Effector memory CD8-positive, alpha-beta T cell (primary cell): ENCODE results near the gene AK4.
"Not testable (repeated sequence)": the region's sequence is repeated elsewhere in the genome, so short reads cannot be mapped to it uniquely, and the experiment has no call there.

ENCODE experiments used
- ATAC-seq: fragments of 150-1000 bp; cut with Tn5 transposase; replicated peaks from 2 replicates; pipeline ENCODE4 v1.10.0; 2021; ENCODE audit warnings: mild to moderate bottlenecking, moderate library complexity
- DNase-seq, 3 experiments: peaks; one replicate each; pipeline ENCODE4 v3.0.0; 2021
- H3K27ac Mint-ChIP-seq, 2 donors: one replicate each; pipeline ENCODE4 v1.8.0; 2022; ENCODE audit warnings: mild to moderate bottlenecking in 2 of 2, mixed read lengths in 2 of 2, moderate library complexity in 2 of 2
- H3K27me3 Mint-ChIP-seq, 2 donors: one replicate each; pipeline ENCODE4 v1.8.0; 2022; ENCODE audit warnings: mixed read lengths in 2 of 2
- H3K36me3 Mint-ChIP-seq: one replicate; pipeline ENCODE4 v1.8.0; 2022; ENCODE audit warnings: mild to moderate bottlenecking, moderate library complexity, mixed read lengths; ENCODE audit not compliant: insufficient read depth
- H3K4me1 Mint-ChIP-seq, 2 donors: one replicate each; pipeline ENCODE4 v1.8.0; 2022; ENCODE audit warnings: low read depth in 2 of 2, mixed read lengths in 2 of 2
- H3K4me3 Mint-ChIP-seq, 2 donors: one replicate each; pipeline ENCODE4 v1.8.0; 2022; ENCODE audit warnings: mild to moderate bottlenecking in 2 of 2, mixed read lengths in 2 of 2, moderate library complexity in 2 of 2
- H3K9me3 Mint-ChIP-seq, 2 donors: one replicate each; pipeline ENCODE4 v1.8.0; 2022; ENCODE audit warnings: mixed read lengths in 2 of 2

AK4 gene

GRCh38 chr1:65141918-65142317 is 6.1 kb upstream of the AK4 start:
- Mint-ChIP-seq H3K9me3 (no peaks in the 10 kb centered on the region), H3K4me1 (no peaks in the 10 kb centered on the region), H3K36me3 (no peaks in the 10 kb centered on the region), H3K4me3 (no peak overlapping the region), H3K27me3 (peaks cover 54 to 60% of the 10 kb centered on the region in 2 donors), H3K27ac (no peak overlapping the region)
- DNase-seq (no peak), ATAC-seq (no peak)

- H3K27me3 Mint-ChIP-seq, result peaks cover 52 to 56% of the 10 kb centered on the region in 2 donors
- ATAC-seq, H3K27ac Mint-ChIP-seq: not testable (repeated sequence)
Observed at GRCh38 chr1:65143112-65143658, 4.8 kb upstream of the AK4 start.

GRCh38 chr1:65146908-65147423 is 1.0 kb upstream of the AK4 start:
- DNase-seq (no peak), ATAC-seq (peak; percentile 26)
- Mint-ChIP-seq H3K27me3 (peaks cover 63 to 68% of the 10 kb centered on the region in 2 donors), H3K27ac (no peak overlapping the region), H3K4me3 (peak overlapping the region; percentile 78 to 80), H3K36me3 (no peaks in the 10 kb centered on the region), H3K9me3 (no peaks in the 10 kb centered on the region), H3K4me1 (peaks cover 3 to 6% of the 10 kb centered on the region in 2 donors)

More at GRCh38 chr1:65143112-65143658, 4.8 kb upstream of the AK4 start:
- not testable (repeated sequence) for H3K36me3 Mint-ChIP-seq, H3K9me3 Mint-ChIP-seq, H3K4me3 Mint-ChIP-seq, DNase-seq, H3K4me1 Mint-ChIP-seq

- no peaks in the 10 kb centered on the region for H3K9me3 Mint-ChIP-seq
- H3K27ac Mint-ChIP-seq, result no peak overlapping the region
- H3K4me3 Mint-ChIP-seq, result peak overlapping the region; percentile 78 to 80
- peaks cover 57 to 62% of the 10 kb centered on the region in 2 donors for H3K27me3 Mint-ChIP-seq
- DNase-seq (peak in 1 of 3 experiments; percentile 3), ATAC-seq (peak; percentile 43)
- H3K4me1 Mint-ChIP-seq, result peaks cover 3 to 6% of the 10 kb centered on the region in 2 donors
- H3K36me3 Mint-ChIP-seq, result no peaks in the 10 kb centered on the region
Observed at GRCh38 chr1:65147424-65148177, 402 bp upstream of the AK4 start.

GRCh38 chr1:65148548-65149350 is 746 bp downstream of the AK4 start:
- DNase-seq, result peak in 1 of 3 experiments; percentile 8
- H3K4me1 Mint-ChIP-seq, result peaks cover 3 to 6% of the 10 kb centered on the region in 2 donors

GRCh38 chr1:65149351-65150107 is 1.5 kb downstream of the AK4 start:
- Mint-ChIP-seq H3K27ac (no peak overlapping the region), H3K4me3 (peak overlapping the region; percentile 76 to 78), H3K4me1 (peaks cover 3 to 6% of the 10 kb centered on the region in 2 donors), H3K36me3 (no peaks in the 10 kb centered on the region), H3K9me3 (no peaks in the 10 kb centered on the region), H3K27me3 (peaks cover 49% of the 10 kb centered on the region in 2 donors)
- DNase-seq (no peak), ATAC-seq (no peak)

More at GRCh38 chr1:65148548-65149350, 746 bp downstream of the AK4 start:
- H3K9me3 Mint-ChIP-seq, result no peaks in the 10 kb centered on the region
- no peaks in the 10 kb centered on the region for H3K36me3 Mint-ChIP-seq
- ATAC-seq, result peak; percentile 47
- H3K27me3 Mint-ChIP-seq, result peaks cover 55 to 57% of the 10 kb centered on the region in 2 donors
- H3K27ac Mint-ChIP-seq, result no peak overlapping the region
- peak overlapping the region; percentile 76 to 78 for H3K4me3 Mint-ChIP-seq

- DNase-seq (no peak), ATAC-seq (no peak)
- Mint-ChIP-seq H3K4me1 (peaks cover 3 to 6% of the 10 kb centered on the region in 2 donors), H3K27ac (no peak overlapping the region), H3K9me3 (no peaks in the 10 kb centered on the region), H3K27me3 (peaks cover 44% of the 10 kb centered on the region in 2 donors), H3K4me3 (peak overlapping the region in 1 of 2 donors; percentile 78), H3K36me3 (no peaks in the 10 kb centered on the region)
Observed at GRCh38 chr1:65150108-65150463, 2.1 kb downstream of the AK4 start.

- Mint-ChIP-seq H3K27ac (no peak overlapping the region), H3K36me3 (no peaks in the 10 kb centered on the region), H3K4me3 (no peak overlapping the region), H3K4me1 (peaks cover 3 to 6% of the 10 kb centered on the region in 2 donors), H3K9me3 (no peaks in the 10 kb centered on the region), H3K27me3 (peaks cover 37% of the 10 kb centered on the region in 2 donors)
- ATAC-seq (no peak), DNase-seq (no peak)
Observed at GRCh38 chr1:65150583-65151263, 2.7 kb downstream of the AK4 start.

GRCh38 chr1:65151641-65152040 is 3.6 kb downstream of the AK4 start:
- Mint-ChIP-seq H3K4me1 (peaks cover 3 to 6% of the 10 kb centered on the region in 2 donors), H3K9me3 (no peaks in the 10 kb centered on the region), H3K4me3 (no peak overlapping the region), H3K27me3 (peaks cover 28% of the 10 kb centered on the region in 2 donors), H3K27ac (no peak overlapping the region), H3K36me3 (no peaks in the 10 kb centered on the region)
- ATAC-seq (no peak), DNase-seq (no peak)

- no peak for DNase-seq
- Mint-ChIP-seq H3K27ac (no peak overlapping the region), H3K9me3 (no peaks in the 10 kb centered on the region), H3K27me3 (peaks cover 22 to 26% of the 10 kb centered on the region in 2 donors), H3K36me3 (peaks cover 3% of the 10 kb centered on the region), H3K4me3 (no peak overlapping the region), H3K4me1 (peaks cover 3 to 6% of the 10 kb centered on the region in 2 donors)
- no peak for ATAC-seq
Observed at GRCh38 chr1:65153635-65154034, 5.6 kb downstream of the AK4 start.

- H3K27ac Mint-ChIP-seq, result no peak overlapping the region
- H3K4me1 Mint-ChIP-seq, result no peaks in the 10 kb centered on the region
- H3K27me3 Mint-ChIP-seq, result peaks cover 4 to 8% of the 10 kb centered on the region in 2 donors
- H3K4me3 Mint-ChIP-seq, result no peak overlapping the region
- ATAC-seq (no peak), DNase-seq (no peak)
- H3K36me3 Mint-ChIP-seq, result peaks cover 3% of the 10 kb centered on the region
- H3K9me3 Mint-ChIP-seq, result no peaks in the 10 kb centered on the region
Observed at GRCh38 chr1:65156910-65157545, 9.0 kb downstream of the AK4 start.

- Mint-ChIP-seq H3K4me3 (no peak overlapping the region), H3K27ac (no peak overlapping the region), H3K36me3 (peaks cover 3% of the 10 kb centered on the region), H3K4me1 (no peaks in the 10 kb centered on the region), H3K9me3 (no peaks in the 10 kb centered on the region), H3K27me3 (peaks cover 7 to 8% of the 10 kb centered on the region in 2 donors)
- DNase-seq (no peak), ATAC-seq (no peak)
Observed at GRCh38 chr1:65157546-65157941, 9.5 kb downstream of the AK4 start.
